GM23248 (cell line): ENCODE measurements around the gene SUPV3L1.

Experiments used
- EZH2 ChIP-seq: fragments of 200-600 bp; sonication (generic); IDR thresholded peaks from 2 replicates; pipeline ENCODE4 v1.6.1; 2018; ENCODE audit warnings: antibody characterized with exemption, mild to moderate bottlenecking; ENCODE audit not compliant: insufficient read depth, poor library complexity, severe bottlenecking
- EZH2phosphoT487 ChIP-seq: fragments of 200-600 bp; sonication (generic); IDR thresholded peaks from 2 replicates; pipeline ENCODE4 v1.6.1; 2018; ENCODE audit warnings: antibody characterized with exemption, moderate library complexity, mild to moderate bottlenecking, low read depth; ENCODE audit not compliant: insufficient read depth

DNA sequence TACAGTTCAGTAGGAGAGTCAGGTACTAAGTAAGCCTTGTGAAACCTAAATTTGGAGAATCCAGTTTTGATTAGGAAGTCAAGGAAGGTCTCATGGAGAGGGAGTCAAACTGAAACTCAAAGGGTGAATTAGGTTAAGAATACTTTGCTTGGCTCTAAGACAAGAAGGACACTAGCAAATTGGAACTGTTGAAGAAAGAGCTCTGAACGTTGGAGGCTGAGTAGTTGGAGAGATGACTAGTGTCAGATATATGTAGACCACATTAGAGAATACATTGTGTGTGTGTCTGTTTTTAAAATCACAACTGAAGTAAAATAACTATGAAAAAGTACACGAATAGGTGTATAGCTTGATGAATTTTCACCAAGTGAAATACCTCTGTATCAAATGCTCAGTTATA, 49.8 kb upstream of the SUPV3L1 start:
- TF ChIP-seq EZH2, result no peak
- no peak for TF ChIP-seq EZH2phosphoT487
